ENCODE results near the gene GARNL3.

- TF ChIP-seq EP300 (IDR thresholded peaks at IDR 0.05) (no peak), CTCF (IDR thresholded peaks at IDR 0.05) (no peak), POLR2A (IDR thresholded peaks at IDR 0.05; ENCODE audit: low read depth) (no peak)
Measured at GRCh38 chr9:127426756-127427155, 162.2 kb downstream of the GARNL3 start.
